SK-N-MC (cell line): ENCODE results near the gene IFNA5.
A peak's percentile ranks its signal among the peaks of the same experiment; 100 is the strongest.

ENCODE experiments used
- DNase-seq: peaks from one replicate; pipeline ENCODE4 v3.0.0-alpha.2; 2011; ENCODE audit warnings: low read depth, low spot score
- H3K27ac ChIP-seq: fragments of 200-600 bp; sonication (generic); 2 replicates; pipeline ENCODE4 v1.5.1; 2016; ENCODE audit warnings: mixed run types
- H3K36me3 ChIP-seq: fragments of 200-600 bp; sonication (generic); 2 replicates; pipeline ENCODE4 v1.6.1; 2017; ENCODE audit warnings: antibody characterized with exemption, low read length, mixed read lengths; ENCODE audit not compliant: insufficient read depth
- H3K4me3 ChIP-seq: fragments of 200-600 bp; sonication (generic); 2 replicates; pipeline ENCODE4 v1.5.1; 2016
- H3K9ac ChIP-seq: fragments of 200-600 bp; sonication (generic); 2 replicates; pipeline ENCODE4 v1.8.0; 2017; ENCODE audit warnings: mixed run types, mixed read lengths; ENCODE audit not compliant: insufficient read length
- H3K9me3 ChIP-seq: fragments of 200-600 bp; sonication (generic); 2 replicates; pipeline ENCODE4 v1.6.1; 2017; ENCODE audit warnings: low read depth, mild to moderate bottlenecking, antibody characterized with exemption, low read length, moderate library complexity, mixed read lengths
- EZH2 ChIP-seq: fragments of 200-600 bp; sonication (generic); IDR thresholded peaks from one replicate; pipeline ENCODE4 v1.6.1; 2017; ENCODE audit warnings: antibody characterized with exemption
- FOXP2 ChIP-seq: optimal IDR thresholded peaks from 2 replicates; pipeline ENCODE3; 2011; ENCODE audit warnings: mild to moderate bottlenecking, moderate library complexity; ENCODE audit not compliant: insufficient read depth; ENCODE audit errors: extremely low read length, control extremely low read depth
- POLR2AphosphoS5 ChIP-seq: IDR thresholded peaks from 2 replicates; pipeline ENCODE4 v1.6.1; 2012; ENCODE audit warnings: mild to moderate bottlenecking, low read depth, low read length, borderline replicate concordance

Gene IFNA5

DNA sequence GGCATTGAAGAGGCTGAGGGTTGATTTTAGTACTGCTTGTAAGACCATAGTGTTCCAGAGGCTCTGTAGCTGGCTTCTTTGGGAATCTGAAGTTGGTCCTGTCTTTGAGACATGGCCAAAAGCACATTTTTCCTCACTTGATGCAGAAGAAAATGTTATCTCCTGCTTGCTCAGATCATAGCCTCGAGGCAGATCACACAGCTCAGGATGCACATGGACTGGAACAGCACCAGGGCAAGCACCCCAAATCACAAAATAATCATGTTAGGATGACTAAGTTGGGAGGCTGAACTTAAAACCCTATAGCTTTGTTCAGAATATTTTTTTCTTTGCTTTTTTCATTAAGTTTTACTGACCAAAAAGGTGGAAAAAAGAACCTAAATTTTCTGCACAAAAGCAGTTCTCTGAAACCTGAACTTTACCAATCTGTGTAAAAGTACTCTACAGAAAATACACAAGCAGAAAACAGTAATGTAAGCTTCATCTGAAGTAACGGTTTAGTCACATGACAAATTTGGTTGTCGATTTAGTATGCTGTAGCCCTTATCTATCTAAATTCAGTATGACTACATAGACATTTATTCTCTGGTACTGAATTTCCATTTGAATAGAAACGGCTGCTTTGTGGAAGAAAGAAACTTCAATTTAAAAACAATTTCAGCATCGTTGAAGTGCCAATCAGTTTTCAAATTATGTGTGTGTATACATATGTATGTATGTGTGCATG, 26.7 kb upstream of the IFNA5 start:
- Histone ChIP-seq H3K9ac (no peak overlapping the region), H3K27ac (no peak overlapping the region), H3K9me3 (no peaks in the 10 kb centered on the region; the same call in 1 of the 2 replicates), H3K36me3 (peaks cover 49% of the 10 kb centered on the region), H3K4me3 (peak overlapping the region; percentile 96)
- TF ChIP-seq EZH2 (no peak), POLR2AphosphoS5 (no peak), FOXP2 (no peak)
- no peak for DNase-seq

DNA sequence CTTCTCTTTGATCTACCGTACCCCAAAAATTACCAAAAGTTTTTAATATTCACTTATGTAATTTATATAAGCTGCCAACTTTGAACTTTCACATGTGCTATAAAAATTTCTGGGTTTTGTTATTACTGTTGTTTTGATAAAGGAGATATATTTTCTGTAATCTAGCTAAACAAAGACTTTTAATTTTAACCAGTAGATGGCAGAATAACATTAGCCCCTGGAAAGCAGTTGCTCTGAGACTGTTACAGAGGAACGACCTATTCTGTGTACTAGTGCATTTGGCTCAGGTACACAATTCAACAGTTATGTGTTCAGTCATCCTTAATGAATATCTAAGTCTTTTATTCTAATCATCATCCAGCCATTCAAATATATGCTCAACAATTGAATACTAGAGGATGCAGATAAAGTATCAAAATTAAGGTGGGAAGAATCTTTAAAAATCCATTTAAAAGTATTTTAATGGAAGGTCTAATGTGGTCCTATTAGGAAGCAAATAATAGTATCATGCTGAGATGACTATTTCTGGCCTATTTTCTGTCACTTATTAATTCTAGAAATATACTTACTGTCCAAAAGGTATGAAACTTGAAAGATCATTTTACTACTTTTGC, 21.5 kb upstream of the IFNA5 start:
- TF ChIP-seq POLR2AphosphoS5 (no peak), EZH2 (no peak), FOXP2 (no peak)
- Histone ChIP-seq H3K27ac (no peak overlapping the region), H3K9ac (no peak overlapping the region), H3K9me3 (no peaks in the 10 kb centered on the region), H3K4me3 (no peak overlapping the region), H3K36me3 (peaks cover 54% of the 10 kb centered on the region)
- DNase-seq, result no peak

DNA sequence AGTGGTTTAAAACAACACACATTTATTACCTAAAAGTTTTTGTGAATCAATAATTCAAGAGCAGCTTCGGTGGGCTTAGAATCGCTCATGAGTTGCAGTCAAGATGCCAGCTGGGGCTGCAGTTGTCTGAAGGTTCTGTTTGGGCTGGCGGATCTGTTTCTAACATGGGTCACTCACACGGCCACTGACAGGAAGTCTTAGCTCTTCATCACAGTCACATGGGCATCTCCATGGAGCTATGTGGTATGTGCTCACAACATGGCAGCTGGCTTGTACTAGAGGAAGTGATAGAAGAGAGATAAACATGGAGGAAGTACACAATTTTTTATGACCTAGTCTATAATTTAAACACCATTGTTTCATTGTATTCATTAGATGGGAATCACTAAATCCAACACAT, 18.9 kb upstream of the IFNA5 start:
- H3K9ac ChIP-seq, result no peak overlapping the region
- H3K4me3 ChIP-seq, result no peak overlapping the region
- no peak for TF ChIP-seq FOXP2
- no peak for TF ChIP-seq EZH2
- no peak for TF ChIP-seq POLR2AphosphoS5
- DNase-seq, result no peak
- peaks cover 38% of the 10 kb centered on the region for H3K36me3 ChIP-seq
- no peak overlapping the region for H3K27ac ChIP-seq
- no peaks in the 10 kb centered on the region for H3K9me3 ChIP-seq

GRCh38 chr9:21322911-21323461, 17.9 kb upstream of the IFNA5 start:
- no peak overlapping the region for H3K4me3 ChIP-seq
- H3K9me3 ChIP-seq, result no peaks in the 10 kb centered on the region
- TF ChIP-seq FOXP2 (no peak), EZH2 (no peak), POLR2AphosphoS5 (no peak)
- H3K36me3 ChIP-seq, result peaks cover 34% of the 10 kb centered on the region
- H3K27ac ChIP-seq, result no peak overlapping the region
- no peak for DNase-seq
- H3K9ac ChIP-seq, result no peak overlapping the region

DNA sequence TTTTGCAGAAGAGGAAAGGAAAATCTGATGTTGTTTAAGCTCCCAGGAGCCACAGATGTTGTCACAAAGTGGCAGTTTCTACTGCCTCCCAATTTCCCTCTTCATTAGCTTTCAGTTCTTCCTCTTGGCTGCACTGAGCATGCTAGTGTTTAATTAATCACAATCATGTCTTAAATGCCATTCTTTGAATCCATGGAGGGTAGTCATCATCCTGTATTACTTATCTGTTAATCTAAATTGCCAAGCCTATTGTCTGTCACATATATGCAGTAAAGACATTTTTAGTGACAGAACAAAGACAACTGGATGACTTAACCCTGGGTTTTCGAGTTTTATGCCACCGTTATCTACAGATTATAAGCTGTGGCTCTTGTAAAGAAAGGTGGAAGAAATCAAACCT, 15.4 kb upstream of the IFNA5 start:
- TF ChIP-seq EZH2 (no peak), POLR2AphosphoS5 (no peak), FOXP2 (no peak)
- no peak overlapping the region for H3K9ac ChIP-seq
- no peak for DNase-seq
- H3K36me3 ChIP-seq, result peaks cover 26% of the 10 kb centered on the region
- H3K4me3 ChIP-seq, result no peak overlapping the region
- H3K27ac ChIP-seq, result no peak overlapping the region
- H3K9me3 ChIP-seq, result no peaks in the 10 kb centered on the region

DNA sequence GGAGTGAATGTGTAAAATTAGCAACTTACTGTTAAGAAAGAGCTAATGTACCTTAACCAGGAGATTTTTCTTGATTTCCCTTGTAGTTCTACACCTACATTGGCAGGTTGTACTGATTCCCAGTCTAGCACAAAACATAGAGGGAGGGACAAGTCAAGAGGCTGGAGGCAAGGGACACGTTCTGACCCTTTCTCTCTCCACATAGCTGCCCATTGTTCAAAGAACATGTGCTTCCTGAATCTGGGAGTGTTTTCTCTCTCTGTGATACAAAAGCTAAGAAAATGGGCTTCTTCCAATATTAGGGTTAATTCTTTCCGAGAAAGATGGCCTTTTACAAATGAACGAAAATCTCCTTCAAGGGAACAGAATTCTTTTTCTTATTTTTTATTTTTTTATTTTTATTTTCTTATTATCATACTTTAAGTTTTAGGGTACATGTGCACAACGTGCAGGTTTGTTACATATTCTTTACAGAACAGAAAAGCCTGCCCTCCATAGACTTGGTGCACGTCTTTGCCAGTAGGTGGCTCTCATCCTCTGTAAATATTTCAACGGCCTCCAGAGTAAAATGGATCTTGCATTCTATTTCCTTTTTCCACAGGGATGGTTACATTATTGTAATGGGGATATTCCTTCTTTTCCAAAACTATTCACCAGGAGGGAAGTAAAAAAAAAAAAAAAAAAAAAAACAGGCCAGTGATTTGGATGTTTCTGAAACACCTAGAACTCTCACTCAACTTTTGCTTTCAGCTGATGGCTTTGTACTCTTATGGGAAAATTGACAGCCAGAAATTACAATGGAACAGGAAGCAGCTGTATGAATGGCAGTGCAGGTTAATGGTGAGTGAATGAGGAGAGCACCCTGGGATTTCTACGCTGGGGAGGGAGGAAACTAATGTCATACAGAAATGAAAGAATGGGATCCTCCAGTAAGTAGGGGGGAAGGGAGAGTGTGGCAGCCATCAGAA, 13.1 kb upstream of the IFNA5 start:
- no peak for DNase-seq
- Histone ChIP-seq H3K9me3 (no peaks in the 10 kb centered on the region), H3K27ac (no peak overlapping the region), H3K9ac (no peak overlapping the region), H3K4me3 (no peak overlapping the region), H3K36me3 (peaks cover 8% of the 10 kb centered on the region)
- no peak for TF ChIP-seq FOXP2
- no peak for TF ChIP-seq POLR2AphosphoS5
- no peak for TF ChIP-seq EZH2

- TF ChIP-seq EZH2 (no peak), POLR2AphosphoS5 (no peak), FOXP2 (no peak)
- no peak for DNase-seq
- no peak overlapping the region for H3K9ac ChIP-seq
Measured at GRCh38 chr9:21316860-21317259, 11.7 kb upstream of the IFNA5 start.

More at GRCh38 chr9:21316860-21317259, 11.7 kb upstream of the IFNA5 start:
- Histone ChIP-seq H3K9me3 (no peaks in the 10 kb centered on the region), H3K36me3 (no peaks in the 10 kb centered on the region), H3K27ac (no peak overlapping the region), H3K4me3 (no peak overlapping the region)
